HG03025 (cell line): ENCODE measurements around the gene ARID5B.

ENCODE experiments used
- ATAC-seq: cut with Tn5 transposase; IDR thresholded peaks from one replicate; pipeline ENCODE4 v1.9.1; 2021; ENCODE audit warnings: mild to moderate bottlenecking, moderate library complexity; ENCODE audit not compliant: unreplicated experiment, low FRiP score

ARID5B gene

DNA sequence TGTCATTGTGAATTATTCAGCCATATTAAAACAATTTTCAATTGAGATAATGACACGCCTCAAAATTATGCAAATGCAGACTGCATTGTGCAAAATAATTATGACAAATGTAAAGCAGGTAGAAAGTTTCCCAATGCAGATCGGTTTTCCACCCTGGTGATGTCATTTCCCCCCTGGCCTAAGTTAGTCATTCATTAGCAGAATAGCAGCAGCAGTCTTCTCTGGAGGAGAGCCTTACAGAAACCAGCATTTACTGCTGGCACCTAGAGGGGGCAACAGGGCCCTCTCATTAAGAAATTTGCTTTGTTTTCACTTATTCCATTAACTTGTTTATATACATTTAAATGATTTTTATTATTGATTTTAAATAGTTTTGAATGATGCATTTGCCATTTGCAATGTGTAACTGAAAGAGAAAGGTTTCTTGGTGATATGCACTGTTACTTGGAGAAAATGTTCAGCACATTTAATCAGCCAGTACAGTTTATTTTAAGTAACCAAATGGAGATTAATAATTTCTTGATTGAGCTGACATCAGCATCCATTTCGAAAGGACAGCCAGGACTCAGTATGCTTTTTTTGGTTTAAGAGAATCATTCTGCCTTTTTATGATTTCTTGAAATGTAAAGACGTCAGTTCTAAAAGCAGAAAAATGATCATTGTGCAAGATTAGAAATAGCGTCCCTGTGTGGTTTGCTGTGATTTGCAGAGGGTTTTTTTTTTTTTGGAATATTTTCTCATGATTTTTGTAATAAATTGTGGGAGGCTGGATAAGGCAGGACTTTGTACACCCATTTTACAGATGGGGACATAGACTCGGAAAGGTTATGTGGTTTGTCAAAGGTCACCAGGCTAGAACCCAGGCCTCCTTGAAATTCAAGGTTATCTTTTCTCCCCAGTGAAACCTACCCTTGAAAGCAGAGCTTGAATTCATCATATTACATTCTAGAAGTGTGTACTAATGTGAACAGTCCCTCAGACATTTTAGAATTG, 3.5 kb downstream of the ARID5B start:
- ATAC-seq: no peak

DNA sequence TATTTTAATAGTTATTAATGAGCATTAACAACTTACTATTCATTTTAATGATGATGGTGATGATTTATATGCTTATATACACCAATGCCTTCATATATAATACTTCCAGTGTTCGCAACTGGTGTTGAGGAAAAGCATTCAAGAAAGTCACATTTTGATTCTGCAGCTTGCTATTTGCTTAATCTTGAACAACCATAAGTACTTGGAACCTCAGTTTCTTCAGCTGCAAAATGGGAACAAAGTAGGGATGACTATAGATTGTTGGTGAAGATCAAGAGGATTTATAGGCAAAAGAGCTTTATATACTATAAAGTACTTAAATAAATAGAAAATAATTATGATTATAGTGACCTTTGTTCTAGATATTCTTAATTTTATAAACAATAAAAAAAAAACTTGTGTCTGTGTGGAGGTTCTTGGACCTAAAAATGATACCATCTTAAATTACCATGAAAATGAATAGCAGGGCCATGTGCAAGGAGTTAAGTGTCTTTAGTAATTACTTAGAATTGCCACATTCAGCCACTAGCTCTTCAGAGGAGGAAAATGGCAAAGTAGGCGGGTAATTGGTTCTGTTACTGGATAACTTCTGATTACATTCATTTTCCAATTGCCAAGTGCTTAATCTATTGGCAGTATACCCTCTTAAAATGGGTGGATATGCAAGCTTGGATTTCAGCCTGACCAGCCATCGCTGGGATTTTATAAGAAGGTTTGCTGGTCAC, 4.5 kb downstream of the ARID5B start:
- no peak for ATAC-seq

DNA sequence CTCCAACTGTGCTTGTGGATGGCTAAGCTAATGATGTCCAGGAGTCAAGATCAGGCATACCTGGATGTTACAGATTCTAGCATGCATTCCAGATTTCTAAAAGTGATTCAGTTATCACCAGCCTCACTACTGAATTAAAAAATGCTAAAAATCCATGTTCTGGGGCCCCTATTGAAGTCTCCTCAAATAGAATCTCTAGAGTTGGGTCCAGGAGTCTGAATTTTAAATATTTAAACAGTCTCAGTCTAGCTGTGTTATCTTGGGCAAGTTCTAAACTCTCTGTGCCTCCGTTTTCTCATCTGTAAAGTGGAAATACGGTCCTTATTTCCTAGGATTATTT, 5.0 kb downstream of the ARID5B start:
- ATAC-seq: no peak

DNA sequence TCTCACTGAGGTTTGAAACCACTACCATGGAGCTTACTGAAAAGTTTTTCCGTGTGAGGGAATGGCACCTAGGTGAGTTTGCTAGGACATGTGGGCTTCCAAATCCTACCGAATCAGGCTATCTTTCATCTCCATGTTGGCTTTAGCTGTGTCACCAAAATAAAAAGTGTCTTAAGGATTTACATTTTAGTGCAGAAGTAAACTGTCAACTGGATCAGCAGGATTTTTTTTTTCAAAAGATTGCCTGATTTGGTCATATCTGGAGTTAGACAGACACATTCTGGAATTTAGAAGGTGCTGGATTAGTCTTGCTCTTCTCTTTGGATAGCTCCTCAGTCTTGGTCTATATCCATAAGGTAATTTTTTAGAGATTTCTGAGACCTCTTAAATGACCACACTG, 5.5 kb downstream of the ARID5B start:
- no peak for ATAC-seq

DNA sequence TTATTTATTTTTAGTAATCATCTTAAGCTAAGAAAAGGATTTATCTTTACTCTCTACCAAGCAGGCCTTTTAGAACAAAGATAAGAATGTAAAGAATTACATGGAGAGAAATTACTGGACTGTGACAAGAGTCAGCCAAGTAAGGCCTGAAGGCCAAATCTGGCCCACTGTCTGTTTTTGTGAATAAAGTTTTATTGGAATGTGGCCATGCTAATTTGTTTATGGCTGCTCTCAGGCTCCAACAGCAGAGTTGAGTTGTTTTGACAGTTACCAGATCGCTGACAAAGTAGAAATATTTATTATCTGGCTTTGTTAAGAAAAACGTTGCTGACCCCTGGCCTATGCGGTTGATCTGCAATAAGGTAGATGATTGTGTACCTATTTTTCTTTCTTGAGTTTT, 6.1 kb downstream of the ARID5B start:
- no peak for ATAC-seq

DNA sequence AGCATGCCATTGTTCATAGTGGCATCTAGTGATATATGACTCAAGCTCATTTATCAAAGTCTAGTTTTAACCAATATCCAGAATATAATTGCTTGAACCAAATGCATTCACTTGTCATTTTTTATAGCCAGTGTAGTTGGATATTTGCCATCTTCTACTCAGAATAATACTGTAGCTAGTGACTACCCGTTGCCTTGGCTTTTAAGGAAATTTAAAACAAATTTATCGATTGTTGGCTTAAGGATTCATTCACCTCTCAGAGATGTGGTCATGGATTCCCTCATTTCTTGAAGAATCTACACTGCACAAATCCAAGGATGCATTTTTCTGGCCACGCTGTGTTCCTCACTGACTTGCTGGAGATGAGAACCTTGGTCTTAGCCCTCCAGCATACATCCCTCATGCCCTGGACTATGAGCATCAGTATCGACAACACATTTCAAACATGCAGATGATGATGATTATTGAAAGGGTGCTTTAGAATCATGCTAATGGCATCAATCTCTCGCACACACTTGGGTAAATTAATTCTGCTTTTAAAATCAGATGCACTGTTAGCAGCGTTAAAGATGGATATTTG, 8.8 kb downstream of the ARID5B start:
- no peak for ATAC-seq

DNA sequence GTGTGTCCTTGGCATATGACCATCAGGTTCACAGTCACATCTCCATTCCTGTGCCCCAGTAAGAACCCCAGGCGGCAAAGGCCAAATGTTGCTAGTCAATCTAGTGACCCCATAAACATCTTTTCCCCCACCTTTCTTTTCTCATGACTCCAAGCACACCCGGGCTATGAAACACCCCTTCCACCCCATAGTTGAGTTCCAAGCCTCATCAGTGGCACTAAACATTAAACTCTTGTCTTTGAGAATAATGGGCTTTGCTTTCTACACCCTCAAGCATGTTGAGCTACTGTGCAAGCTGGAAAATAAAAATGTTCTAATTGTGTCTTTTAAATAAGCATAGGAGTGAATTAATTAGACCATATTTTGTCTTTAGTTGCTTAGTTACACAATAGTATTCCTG, 9.4 kb downstream of the ARID5B start:
- no peak for ATAC-seq

DNA sequence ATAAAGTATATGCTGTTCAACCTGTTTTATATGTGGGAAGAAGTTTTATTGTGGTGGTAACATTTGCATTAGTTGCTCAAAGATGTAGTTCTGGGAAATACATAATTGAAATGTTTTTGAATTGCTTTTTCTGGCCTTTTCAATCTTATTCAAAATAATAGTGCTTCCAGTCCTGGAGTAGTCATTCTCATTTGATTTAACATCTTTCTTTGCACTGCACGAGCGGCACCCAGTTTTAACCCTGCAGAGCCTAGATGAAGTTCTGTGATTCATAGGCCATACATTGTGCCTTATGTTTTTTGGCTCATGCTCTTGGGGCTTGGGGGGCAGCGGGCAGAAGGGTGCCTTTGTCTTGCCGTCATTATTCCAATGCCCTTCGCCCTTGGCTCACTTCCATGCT, 9.9 kb downstream of the ARID5B start:
- no peak for ATAC-seq

DNA sequence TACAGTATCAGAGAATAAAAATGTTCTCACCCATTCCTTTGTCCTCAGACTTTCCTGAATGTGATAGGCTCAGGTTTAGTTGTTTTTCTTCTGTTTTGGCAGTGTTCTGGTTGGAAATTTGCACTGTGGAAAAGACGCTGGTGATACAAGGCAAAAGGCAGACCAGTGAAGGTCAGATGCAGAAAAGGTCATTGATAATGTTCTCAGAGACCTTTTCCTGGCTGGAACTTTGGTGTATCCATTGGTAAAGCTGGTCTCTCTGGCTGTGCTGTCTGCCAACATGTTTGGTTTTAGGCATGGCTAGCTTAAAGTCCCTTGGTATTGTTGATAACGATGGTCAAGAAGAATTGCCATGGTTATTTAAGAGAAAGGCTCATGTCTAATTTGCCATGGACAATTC, 11.5 kb downstream of the ARID5B start:
- no peak for ATAC-seq

DNA sequence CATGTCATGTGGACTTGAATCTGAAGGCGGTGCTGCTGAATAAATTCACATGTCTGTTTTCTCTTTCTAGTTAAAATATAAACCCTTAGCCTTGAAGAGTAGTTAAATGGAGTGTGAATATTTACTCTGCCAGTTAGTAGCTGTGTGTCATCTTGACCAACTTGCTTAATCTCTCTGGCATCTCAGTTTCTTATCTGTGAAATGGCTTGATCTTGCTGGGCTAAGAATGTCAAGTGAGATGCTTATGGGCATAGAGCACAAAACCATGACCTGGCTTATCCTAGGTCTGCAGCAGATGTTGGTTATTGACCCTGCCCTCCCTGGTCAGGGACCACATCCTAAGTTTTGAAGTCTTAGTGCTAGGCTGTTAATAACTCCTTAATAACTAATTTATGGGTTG, 16.6 kb downstream of the ARID5B start:
- ATAC-seq: no peak

DNA sequence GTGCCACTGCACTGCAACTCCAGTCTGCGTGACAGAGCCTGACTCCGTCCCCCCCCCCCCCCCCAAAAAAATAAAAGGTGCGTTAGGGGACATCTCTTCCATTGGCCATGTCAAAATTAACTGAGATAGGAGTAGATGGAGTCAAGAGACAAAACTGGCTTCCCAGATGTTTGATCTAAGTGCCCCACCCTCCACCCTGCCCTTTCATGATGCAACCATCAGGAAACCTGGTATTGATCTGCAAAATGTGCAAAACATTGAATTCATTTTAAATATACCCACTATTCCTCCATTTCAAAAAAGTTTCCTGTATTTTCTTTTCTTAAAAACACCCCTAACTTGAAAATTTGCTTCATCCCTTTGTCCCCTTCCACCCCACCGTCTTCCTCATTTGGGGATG, 17.5 kb downstream of the ARID5B start:
- no peak for ATAC-seq

DNA sequence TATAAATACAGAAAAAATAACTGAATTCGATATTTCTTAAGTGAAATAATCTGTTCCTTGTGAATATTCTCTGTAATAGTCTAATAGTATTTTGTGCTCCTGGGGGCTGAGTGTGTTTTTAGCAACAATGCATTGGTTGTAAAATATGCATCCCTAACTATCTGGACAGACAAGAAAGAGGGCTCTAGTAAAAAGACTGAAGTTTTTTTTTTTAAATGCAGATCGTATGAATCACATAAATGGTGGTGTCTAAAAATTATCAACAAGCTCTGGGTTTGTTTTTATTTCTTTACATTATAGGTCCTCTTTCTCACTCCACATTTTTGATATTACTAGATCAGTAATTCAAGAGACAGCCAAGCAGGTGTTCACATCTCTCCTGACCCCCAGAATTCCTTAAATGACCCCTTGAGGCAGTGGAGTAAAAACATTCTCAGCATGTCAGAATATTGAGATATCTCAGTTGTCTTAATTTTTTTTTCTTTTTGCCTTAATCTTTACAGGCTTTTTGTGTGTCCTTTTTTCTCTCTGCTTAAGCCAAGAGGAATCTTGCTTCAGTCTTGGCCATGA, 18.2 kb downstream of the ARID5B start:
- no peak for ATAC-seq

DNA sequence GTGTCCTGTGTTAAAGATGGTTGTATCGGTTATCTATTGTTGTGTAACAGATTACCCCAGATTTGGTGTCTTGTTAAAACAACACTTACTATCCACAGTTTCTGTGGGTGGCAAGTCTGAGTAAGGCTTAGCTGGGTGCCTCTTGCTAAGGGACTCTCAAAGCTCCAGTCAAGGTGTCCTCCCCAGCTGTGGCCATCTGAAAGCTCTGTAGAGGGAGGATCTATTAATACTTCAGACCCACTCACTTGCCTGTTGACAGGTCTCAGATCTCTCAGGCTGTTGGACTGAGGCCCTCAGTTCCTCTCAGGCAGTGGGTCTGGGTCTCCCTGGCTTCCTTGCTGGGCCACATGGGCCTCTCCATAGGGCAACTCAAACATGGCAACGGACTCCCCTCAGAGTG, 19.6 kb downstream of the ARID5B start:
- ATAC-seq: peak; percentile 69

DNA sequence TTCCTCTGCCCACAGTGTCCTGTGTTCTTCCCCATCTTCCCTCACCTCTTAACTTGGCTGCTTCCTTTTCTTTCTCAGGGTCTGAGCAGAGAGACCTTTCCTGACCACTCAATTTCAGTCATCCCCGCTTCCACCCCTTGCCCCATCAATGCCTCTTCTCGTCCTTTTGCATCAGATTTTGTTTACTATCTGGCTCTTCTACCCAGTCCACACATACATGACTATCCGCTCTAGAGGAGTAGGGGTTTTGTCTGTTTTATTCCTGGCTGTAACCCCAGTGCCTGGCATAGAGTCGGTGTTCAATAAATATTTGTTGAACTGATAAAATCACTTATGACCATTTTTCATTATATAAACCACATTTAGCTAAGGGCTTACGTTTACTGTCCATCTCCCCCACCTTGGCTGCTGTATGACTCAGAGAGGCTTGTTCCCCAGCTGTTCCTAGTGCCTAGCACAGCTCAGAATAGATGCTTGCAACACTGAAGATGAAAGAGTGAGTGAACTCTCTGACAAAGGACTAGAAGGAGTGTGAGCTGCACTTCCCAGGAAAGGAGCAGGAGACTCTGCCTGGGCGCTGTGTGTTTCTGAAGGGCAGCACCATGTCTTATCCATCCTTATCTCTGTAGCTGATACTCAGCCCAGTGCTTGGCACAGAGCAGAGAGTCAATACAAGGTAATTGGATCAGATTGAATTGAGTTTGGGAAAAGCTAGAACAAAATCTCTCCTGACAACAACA, 21.9 kb downstream of the ARID5B start:
- ATAC-seq: no peak

DNA sequence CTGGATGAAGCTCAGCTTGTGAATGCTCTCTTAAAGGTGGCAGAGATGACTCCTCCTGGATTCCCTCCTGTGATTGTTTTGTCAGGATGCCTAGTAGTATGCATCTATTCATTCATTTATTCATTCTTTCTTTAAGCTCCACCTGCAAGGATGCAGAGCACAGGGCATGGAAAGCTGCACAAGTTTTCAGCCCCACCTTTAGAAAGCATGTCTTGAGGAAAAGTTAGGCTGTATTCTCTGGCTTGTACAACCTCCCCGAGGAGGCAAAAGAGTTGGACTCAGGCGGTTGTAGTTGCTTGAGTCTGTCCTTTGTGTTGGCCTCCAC, 22.4 kb downstream of the ARID5B start:
- no peak for ATAC-seq

DNA sequence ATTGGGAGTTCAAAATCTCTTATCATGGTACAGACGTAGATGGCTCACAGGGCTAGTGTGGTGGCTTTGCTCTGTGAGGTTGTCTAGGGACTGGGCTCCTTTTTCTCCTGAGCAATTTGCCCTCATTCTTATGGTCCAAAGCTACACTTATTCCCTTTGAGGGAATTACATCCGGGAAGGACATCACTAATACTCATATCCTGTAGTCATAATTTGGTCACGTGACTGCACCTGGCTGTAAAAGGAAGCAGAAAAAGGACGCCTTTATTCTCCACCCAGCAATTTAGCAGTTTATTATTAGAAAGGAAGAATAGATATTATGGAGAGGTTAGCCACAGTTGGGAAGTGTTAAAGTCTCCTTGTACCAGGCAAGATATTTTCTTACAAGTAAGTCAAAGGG, 28.1 kb downstream of the ARID5B start:
- ATAC-seq: no peak

DNA sequence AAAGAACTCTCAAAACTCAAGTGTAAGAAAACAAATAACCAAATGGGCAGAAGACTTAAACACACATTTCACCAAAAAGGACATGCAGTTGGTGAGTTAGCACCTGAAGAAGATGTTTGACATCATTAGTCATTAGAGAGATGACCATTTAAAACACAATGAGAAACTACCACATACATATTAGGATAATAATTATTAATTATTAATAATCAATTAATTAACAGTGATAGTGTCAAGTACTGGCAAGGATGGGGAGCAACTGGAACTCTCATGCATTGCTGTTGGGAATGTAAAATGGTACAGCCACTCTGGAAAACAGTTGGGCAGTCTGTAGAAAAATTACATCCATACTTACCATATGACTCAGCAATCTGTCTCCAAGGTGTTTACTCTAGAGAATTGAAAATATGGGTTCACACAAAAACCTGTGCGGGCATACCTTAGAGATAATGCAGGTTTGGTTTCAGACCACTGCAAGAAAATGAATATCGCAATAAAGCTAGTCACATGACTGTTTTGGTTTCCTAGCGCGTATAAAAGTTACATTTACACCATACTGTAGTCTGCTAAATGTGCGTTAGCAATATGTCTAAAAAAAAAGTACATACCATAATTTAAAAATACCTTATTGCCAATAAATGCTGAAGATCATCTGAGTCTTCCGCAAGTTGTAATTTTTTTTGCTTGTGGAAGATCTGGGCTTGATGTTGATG, 30.3 kb downstream of the ARID5B start:
- no peak for ATAC-seq

DNA sequence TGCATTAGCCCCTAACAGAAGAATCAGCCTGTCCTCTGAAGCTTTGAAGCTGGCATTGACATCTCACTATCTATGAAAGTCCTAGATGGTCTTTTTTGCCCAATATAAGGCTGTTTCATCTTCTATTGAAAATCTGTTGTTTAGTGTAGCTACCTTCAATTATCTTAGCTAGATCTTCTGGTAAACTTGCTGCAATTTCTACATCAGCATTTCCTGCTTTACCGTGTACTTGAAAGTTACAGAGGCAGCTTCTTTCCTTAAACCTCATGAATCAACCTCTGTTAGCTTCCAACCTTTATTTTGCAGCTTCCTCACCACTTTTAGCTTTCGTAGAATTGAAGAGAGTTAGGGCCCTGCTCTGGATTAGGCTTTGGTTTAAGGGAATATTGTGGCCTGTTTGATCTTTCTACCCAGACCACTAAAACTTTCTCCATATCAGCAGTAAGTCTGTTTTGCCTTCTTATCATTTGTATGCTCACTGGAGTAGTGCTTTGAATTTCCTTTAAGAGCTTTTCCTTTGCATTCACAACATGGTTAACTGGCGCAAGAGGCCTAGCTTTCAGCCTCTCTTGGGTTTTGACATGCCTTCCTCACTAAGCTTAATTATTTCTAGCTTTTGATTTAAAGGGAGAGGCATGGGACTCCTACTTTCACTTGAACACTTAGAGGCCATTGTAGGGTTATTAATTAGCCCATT, 32.5 kb downstream of the ARID5B start:
- ATAC-seq: no peak

DNA sequence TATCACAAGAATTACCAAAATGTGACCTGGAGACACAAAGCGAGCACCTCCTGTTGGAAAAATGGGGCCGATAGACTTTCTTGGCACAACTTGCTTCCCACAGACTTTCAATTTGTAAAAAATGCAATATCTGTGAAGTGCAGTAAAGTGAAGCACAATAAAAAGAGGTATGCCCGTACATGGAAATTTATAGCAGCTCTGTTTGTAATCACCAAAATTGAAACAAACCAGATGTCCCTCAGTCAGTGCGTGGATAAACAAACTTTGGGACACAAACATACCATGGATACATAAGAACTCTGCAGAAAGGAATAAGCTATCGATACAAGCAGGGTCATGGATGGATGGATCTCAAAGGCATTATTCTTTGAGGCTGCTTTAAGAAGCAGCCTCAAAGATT, 33.6 kb downstream of the ARID5B start:
- ATAC-seq: no peak
